ENCODE results near the gene TRIO.

Gene TRIO

DNA sequence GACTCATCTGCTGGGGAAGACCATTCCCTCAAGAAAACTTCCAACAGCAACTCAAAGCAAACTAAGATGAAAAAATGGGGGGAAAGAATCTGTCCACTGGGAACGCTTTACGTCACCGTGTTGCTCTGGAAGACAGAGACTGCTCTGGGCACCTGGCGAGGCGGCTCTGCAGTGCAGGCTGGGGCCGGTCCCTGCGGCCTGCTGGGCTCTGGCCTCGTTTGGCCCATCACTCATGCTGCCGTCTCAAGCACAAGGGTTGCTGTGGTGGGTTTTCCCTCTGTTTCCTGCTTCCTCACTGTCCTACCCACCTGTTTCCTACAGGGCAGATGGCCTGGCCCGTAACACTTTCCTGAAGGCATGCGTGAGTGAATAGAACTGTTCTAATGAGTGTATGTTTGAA is 345.6 kb downstream of the TRIO start:
- Histone ChIP-seq H3K4me2 (ENCODE audit: low read length) (no peak overlapping the region), H3K79me1 (ENCODE audit: low read length) (no peaks in the 10 kb centered on the region), H3K79me2 (ENCODE audit: control insufficient read depth, insufficient read depth, low read length) (no peaks in the 10 kb centered on the region), H3K27me3 (ENCODE audit: insufficient read depth, low read length, poor library complexity) (no peaks in the 10 kb centered on the region), H2BK120ac (ENCODE audit: low read depth, low read length) (no peak overlapping the region), H3K9ac (ENCODE audit: low read length) (no peak overlapping the region), H2BK5ac (ENCODE audit: low read length) (no peak overlapping the region), H3K27ac (ENCODE audit: low read depth, low read length) (no peak overlapping the region), H3K4me1 (ENCODE audit: control insufficient read depth, low read depth, low read length) (no peaks in the 10 kb centered on the region), H4K8ac (ENCODE audit: low read depth, low read length) (no peak overlapping the region), H3K23ac (ENCODE audit: low read length) (no peak overlapping the region), H3K4ac (ENCODE audit: low read depth, low read length) (no peak overlapping the region), H3K36me3 (ENCODE audit: control insufficient read depth, insufficient read depth, low read length) (peaks cover 8% of the 10 kb centered on the region), H3K18ac (ENCODE audit: low read length) (no peak overlapping the region), H3K56ac (ENCODE audit: low read length) (no peak overlapping the region), H4K5ac (ENCODE audit: low read length) (no peak overlapping the region), H3K4me3 (ENCODE audit: low read length) (no peak overlapping the region), H2AK5ac (ENCODE audit: low read length) (no peak overlapping the region), H2BK15ac (replicated peaks; ENCODE audit: low read depth) (no peak overlapping the region)
- no CpG with 5 or more reads among the region's 11 CpGs for WGBS (ENCODE audit: extremely low coverage, insufficient coverage, low lambda C conversion rate)
- DNase-seq: no peak

DNA sequence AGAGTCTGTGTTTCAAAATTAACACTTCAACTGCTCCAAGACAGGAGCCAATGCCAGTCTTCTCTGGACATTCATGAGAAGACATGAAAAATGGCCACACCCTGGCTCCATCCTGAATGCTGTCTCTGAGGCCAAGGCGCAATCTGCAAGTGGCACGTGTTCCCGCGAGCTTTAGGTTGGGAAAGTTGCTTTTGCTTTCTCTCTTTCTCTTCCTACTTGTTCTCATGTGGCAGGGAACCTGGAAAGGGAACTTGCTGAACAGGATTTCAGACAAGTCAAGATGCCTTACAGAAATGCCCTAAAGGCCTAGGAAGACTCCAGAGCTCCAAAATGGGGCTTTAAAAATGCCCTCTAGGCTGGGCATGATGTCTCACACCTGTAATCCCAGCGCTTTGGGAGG is 346.5 kb downstream of the TRIO start:
- H3K4me1 ChIP-seq (ENCODE audit: control insufficient read depth, low read depth, low read length): no peaks in the 10 kb centered on the region
- H4K8ac ChIP-seq (ENCODE audit: low read depth, low read length): no peak overlapping the region
- no peak overlapping the region for H3K18ac ChIP-seq (ENCODE audit: low read length)
- H3K27me3 ChIP-seq (ENCODE audit: insufficient read depth, low read length, poor library complexity): no peaks in the 10 kb centered on the region
- H4K5ac ChIP-seq (ENCODE audit: low read length): no peak overlapping the region
- no peak overlapping the region for H3K4me2 ChIP-seq (ENCODE audit: low read length)
- H3K4ac ChIP-seq (ENCODE audit: low read depth, low read length): no peak overlapping the region
- no peak overlapping the region for H3K23ac ChIP-seq (ENCODE audit: low read length)
- H3K79me1 ChIP-seq (ENCODE audit: low read length): no peaks in the 10 kb centered on the region
- DNase-seq: no peak
- H3K4me3 ChIP-seq (ENCODE audit: low read length): no peak overlapping the region
- WGBS (ENCODE audit: extremely low coverage, insufficient coverage, low lambda C conversion rate): no CpG with 5 or more reads among the region's 5 CpGs
- no peak overlapping the region for H3K56ac ChIP-seq (ENCODE audit: low read length)
- H3K27ac ChIP-seq (ENCODE audit: low read depth, low read length): no peak overlapping the region
- H3K36me3 ChIP-seq (ENCODE audit: control insufficient read depth, insufficient read depth, low read length): peaks cover 7% of the 10 kb centered on the region
- H2BK5ac ChIP-seq (ENCODE audit: low read length): no peak overlapping the region
- no peak overlapping the region for H2BK15ac ChIP-seq (replicated peaks; ENCODE audit: low read depth)
- H3K9ac ChIP-seq (ENCODE audit: low read length): no peak overlapping the region
- no peak overlapping the region for H2AK5ac ChIP-seq (ENCODE audit: low read length)
- no peak overlapping the region for H2BK120ac ChIP-seq (ENCODE audit: low read depth, low read length)
- no peaks in the 10 kb centered on the region for H3K79me2 ChIP-seq (ENCODE audit: control insufficient read depth, insufficient read depth, low read length)

DNA sequence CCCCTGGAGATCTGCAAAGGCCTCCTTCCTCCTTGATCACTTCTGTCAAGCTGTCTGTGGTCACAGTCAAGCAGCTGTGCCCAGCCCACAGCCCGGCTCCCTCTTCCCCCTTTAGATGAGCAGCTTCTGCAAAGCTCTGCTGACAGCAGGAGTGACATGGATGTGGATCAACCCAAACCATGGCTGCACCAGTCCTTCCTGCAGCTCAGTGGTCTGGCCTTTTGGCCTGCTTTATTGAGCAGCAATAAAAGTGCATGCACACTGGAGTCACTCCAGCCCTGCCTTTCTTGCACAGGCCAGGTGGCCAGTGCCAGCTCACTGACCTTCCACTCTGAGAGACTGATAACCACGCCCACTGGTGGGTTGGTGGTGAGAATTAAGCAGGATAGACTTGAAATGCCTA is 347.2 kb downstream of the TRIO start:
- H3K79me1 ChIP-seq (ENCODE audit: low read length): no peaks in the 10 kb centered on the region
- H4K8ac ChIP-seq (ENCODE audit: low read depth, low read length): no peak overlapping the region
- H3K18ac ChIP-seq (ENCODE audit: low read length): no peak overlapping the region
- H3K4me3 ChIP-seq (ENCODE audit: low read length): no peak overlapping the region
- H3K9ac ChIP-seq (ENCODE audit: low read length): no peak overlapping the region
- H3K27me3 ChIP-seq (ENCODE audit: insufficient read depth, low read length, poor library complexity): no peaks in the 10 kb centered on the region
- H2BK15ac ChIP-seq (replicated peaks; ENCODE audit: low read depth): no peak overlapping the region
- H3K23ac ChIP-seq (ENCODE audit: low read length): no peak overlapping the region
- H2BK5ac ChIP-seq (ENCODE audit: low read length): no peak overlapping the region
- H3K4me2 ChIP-seq (ENCODE audit: low read length): no peak overlapping the region
- no peaks in the 10 kb centered on the region for H3K4me1 ChIP-seq (ENCODE audit: control insufficient read depth, low read depth, low read length)
- no peak overlapping the region for H3K56ac ChIP-seq (ENCODE audit: low read length)
- no peak overlapping the region for H2AK5ac ChIP-seq (ENCODE audit: low read length)
- DNase-seq: no peak
- H3K27ac ChIP-seq (ENCODE audit: low read depth, low read length): no peak overlapping the region
- peaks cover 7% of the 10 kb centered on the region for H3K36me3 ChIP-seq (ENCODE audit: control insufficient read depth, insufficient read depth, low read length)
- H3K79me2 ChIP-seq (ENCODE audit: control insufficient read depth, insufficient read depth, low read length): no peaks in the 10 kb centered on the region
- no peak overlapping the region for H4K5ac ChIP-seq (ENCODE audit: low read length)
- WGBS (ENCODE audit: extremely low coverage, insufficient coverage, low lambda C conversion rate): no CpG with 5 or more reads among the region's 2 CpGs
- no peak overlapping the region for H3K4ac ChIP-seq (ENCODE audit: low read depth, low read length)
- no peak overlapping the region for H2BK120ac ChIP-seq (ENCODE audit: low read depth, low read length)

DNA sequence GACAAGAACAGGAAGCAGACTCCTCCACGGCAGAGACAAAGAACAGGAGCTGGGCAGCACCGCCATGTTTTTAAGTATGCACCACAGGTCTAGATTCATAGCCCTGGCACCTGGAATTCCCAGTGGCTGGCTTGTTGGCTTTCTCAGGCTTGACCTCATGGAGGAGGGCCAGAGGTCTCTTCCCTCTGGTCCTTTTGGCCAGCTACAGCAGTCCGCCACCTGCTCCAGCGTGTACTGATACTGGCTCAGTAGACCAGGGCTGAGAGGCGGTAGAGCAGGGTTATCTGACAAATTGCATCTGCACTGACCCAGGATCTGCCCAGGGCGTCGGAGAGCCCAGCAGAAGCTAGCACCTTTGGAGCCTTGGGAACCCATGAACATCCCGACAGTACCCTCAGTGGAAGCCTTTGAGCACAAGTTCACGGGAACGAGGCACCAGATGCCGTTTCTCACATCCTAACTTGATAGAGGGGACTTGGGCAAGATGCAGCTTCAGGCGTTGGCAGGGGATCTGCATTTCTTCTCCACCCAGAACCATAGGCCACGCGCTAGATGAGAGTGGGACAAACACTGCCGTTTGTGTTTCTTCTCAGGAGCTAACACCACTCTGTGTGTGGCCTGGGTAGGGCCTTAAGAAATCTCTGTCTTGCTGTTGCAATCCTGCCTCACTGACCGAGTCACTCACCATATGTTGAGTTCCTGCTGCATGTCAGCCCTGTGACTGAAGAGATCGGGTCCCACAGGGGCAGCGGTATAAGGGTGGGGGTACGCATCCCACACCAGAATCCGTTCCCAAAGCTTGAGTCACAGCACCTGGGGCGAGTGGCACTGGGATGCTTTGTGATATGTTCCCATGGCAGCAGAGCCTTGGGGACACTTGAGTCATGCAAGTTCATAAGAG is 348.1 kb downstream of the TRIO start:
- no peaks in the 10 kb centered on the region for H3K79me2 ChIP-seq (ENCODE audit: control insufficient read depth, insufficient read depth, low read length)
- no peaks in the 10 kb centered on the region for H3K4me1 ChIP-seq (ENCODE audit: control insufficient read depth, low read depth, low read length)
- H3K4me3 ChIP-seq (ENCODE audit: low read length): no peak overlapping the region
- no peak overlapping the region for H2AK5ac ChIP-seq (ENCODE audit: low read length)
- no peak overlapping the region for H3K9ac ChIP-seq (ENCODE audit: low read length)
- no peak overlapping the region for H4K5ac ChIP-seq (ENCODE audit: low read length)
- no peak overlapping the region for H2BK120ac ChIP-seq (ENCODE audit: low read depth, low read length)
- H3K4ac ChIP-seq (ENCODE audit: low read depth, low read length): no peak overlapping the region
- H3K27me3 ChIP-seq (ENCODE audit: insufficient read depth, low read length, poor library complexity): no peaks in the 10 kb centered on the region
- H3K18ac ChIP-seq (ENCODE audit: low read length): no peak overlapping the region
- no peak overlapping the region for H2BK5ac ChIP-seq (ENCODE audit: low read length)
- peaks cover 9% of the 10 kb centered on the region for H3K36me3 ChIP-seq (ENCODE audit: control insufficient read depth, insufficient read depth, low read length)
- H2BK15ac ChIP-seq (replicated peaks; ENCODE audit: low read depth): no peak overlapping the region
- no peaks in the 10 kb centered on the region for H3K79me1 ChIP-seq (ENCODE audit: low read length)
- no peak overlapping the region for H3K23ac ChIP-seq (ENCODE audit: low read length)
- WGBS (ENCODE audit: extremely low coverage, insufficient coverage, low lambda C conversion rate): no CpG with 5 or more reads among the region's 21 CpGs
- no peak overlapping the region for H3K56ac ChIP-seq (ENCODE audit: low read length)
- H4K8ac ChIP-seq (ENCODE audit: low read depth, low read length): no peak overlapping the region
- H3K4me2 ChIP-seq (ENCODE audit: low read length): no peak overlapping the region
- DNase-seq: no peak
- no peak overlapping the region for H3K27ac ChIP-seq (ENCODE audit: low read depth, low read length)

DNA sequence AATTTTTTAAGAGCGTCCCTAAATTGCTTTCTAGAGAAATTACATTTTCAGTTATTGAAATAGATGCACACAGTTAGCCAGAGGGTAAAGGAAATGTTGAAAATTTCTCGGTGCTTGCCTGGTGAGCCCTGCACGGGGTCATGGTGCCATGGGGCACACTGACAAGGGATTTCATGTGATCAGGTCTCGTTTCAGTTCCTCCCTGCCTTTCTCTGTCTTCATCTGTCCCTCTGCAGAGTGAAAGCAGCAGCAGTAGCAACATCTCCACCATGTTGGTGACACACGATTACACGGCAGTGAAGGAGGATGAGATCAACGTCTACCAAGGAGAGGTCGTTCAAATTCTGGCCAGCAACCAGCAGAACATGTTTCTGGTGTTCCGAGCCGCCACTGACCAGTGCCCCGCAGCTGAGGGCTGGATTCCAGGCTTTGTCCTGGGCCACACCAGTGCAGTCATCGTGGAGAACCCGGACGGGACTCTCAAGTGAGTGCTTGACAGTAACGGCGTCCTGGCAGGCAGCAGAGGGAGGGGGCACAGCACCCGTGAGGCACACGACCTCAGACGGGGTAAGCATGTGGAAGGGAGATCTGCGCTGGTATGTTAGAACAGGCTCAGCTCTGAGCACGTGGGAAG is 349.3 kb downstream of the TRIO start:
- Histone ChIP-seq H2BK5ac (ENCODE audit: low read length) (no peak overlapping the region), H3K56ac (ENCODE audit: low read length) (no peak overlapping the region), H3K4me3 (ENCODE audit: low read length) (no peak overlapping the region), H4K8ac (ENCODE audit: low read depth, low read length) (no peak overlapping the region), H3K18ac (ENCODE audit: low read length) (no peak overlapping the region), H4K5ac (ENCODE audit: low read length) (no peak overlapping the region), H3K4ac (ENCODE audit: low read depth, low read length) (no peak overlapping the region), H3K36me3 (ENCODE audit: control insufficient read depth, insufficient read depth, low read length) (peaks cover 10% of the 10 kb centered on the region), H3K9ac (ENCODE audit: low read length) (no peak overlapping the region), H2BK120ac (ENCODE audit: low read depth, low read length) (no peak overlapping the region), H3K79me1 (ENCODE audit: low read length) (no peaks in the 10 kb centered on the region), H3K27me3 (ENCODE audit: insufficient read depth, low read length, poor library complexity) (no peaks in the 10 kb centered on the region), H3K23ac (ENCODE audit: low read length) (no peak overlapping the region), H3K4me2 (ENCODE audit: low read length) (no peak overlapping the region), H2BK15ac (replicated peaks; ENCODE audit: low read depth) (no peak overlapping the region), H2AK5ac (ENCODE audit: low read length) (no peak overlapping the region), H3K27ac (ENCODE audit: low read depth, low read length) (no peak overlapping the region), H3K79me2 (ENCODE audit: control insufficient read depth, insufficient read depth, low read length) (no peaks in the 10 kb centered on the region), H3K4me1 (ENCODE audit: control insufficient read depth, low read depth, low read length) (no peaks in the 10 kb centered on the region)
- WGBS (ENCODE audit: extremely low coverage, insufficient coverage, low lambda C conversion rate): no CpG with 5 or more reads among the region's 21 CpGs
- no peak for DNase-seq
